Activated CD4-positive, alpha-beta T cell treated with anti-CD3 and anti-CD28 coated beads, Interleukin-2, amount 50 U/mL, for 16 hours (primary cell): ENCODE measurements around the gene SERPINA9.
"Not testable (repeated sequence)": the region's sequence is repeated elsewhere in the genome, so short reads cannot be mapped to it uniquely, and the experiment has no call there.

Source experiments
- DNase-seq: peaks from one replicate; pipeline ENCODE4 v3.0.0-alpha.2; 2020

Gene SERPINA9, protein sequence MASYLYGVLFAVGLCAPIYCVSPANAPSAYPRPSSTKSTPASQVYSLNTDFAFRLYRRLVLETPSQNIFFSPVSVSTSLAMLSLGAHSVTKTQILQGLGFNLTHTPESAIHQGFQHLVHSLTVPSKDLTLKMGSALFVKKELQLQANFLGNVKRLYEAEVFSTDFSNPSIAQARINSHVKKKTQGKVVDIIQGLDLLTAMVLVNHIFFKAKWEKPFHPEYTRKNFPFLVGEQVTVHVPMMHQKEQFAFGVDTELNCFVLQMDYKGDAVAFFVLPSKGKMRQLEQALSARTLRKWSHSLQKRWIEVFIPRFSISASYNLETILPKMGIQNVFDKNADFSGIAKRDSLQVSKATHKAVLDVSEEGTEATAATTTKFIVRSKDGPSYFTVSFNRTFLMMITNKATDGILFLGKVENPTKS

DNA sequence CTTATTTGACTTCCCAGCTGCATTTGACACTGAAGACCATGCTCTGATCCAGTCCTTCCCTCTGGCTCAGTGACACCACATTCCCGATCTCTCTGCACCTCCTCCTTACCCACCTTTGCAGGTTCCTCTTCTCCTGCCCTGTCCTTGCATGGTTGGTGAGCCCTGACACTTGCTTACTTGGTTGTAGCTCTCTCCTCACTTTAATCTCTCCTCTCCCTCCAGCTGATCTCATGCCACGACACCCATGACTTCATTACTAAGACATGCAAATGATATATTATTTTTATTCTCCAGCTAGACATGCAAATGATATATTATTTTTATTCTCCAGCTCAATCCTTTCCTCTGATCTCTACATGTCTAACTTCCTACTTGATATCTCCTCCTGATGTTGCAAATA lies at the start of gene SERPINA9:
SERPINA9 (minus strand) TSS at position 175 of the 400 bp plus-strand sequence. CDS start 6,357 bp downstream, outside the sequence.
- DNase-seq: no peak

DNA sequence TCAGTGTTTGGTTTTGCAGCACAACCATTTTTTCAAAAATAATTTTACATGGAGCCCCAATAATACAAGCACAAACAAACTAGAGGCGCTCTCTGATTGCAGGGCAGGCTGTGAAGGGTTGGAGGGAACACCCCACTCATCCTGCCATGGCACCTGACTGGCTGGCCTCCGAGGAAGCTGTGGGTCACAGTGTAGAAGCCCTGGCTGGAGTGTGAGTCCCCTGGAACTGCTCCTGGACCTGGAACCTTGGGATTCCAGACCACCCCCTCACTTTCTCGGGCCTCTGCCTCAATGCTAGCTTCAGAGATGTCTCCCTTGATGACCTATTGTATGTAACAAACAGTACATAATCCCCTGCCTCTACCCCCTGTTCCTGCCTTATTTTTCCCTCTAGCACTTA lies 48.1 kb upstream of the SERPINA9 start:
- no peak for DNase-seq

DNA sequence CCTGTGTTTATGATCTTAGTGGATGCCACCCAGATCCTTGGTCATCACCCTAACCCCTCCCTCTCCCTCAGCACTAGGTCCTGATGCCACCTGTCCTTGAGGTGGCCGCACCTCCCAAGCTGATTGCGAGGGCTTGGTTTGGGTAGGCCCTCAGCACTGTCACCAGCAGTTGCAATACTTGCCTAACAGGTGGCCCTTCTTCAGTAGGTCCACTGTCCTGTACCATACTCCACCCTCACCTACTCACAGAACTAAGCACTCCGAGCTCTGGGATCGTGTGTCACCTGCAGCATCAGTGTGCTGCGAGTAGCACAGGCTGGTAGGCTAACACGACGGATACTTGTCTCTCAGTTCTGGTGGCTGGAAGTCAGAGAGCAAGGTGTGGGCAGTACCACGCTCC lies 47.3 kb upstream of the SERPINA9 start:
- no peak for DNase-seq

DNA sequence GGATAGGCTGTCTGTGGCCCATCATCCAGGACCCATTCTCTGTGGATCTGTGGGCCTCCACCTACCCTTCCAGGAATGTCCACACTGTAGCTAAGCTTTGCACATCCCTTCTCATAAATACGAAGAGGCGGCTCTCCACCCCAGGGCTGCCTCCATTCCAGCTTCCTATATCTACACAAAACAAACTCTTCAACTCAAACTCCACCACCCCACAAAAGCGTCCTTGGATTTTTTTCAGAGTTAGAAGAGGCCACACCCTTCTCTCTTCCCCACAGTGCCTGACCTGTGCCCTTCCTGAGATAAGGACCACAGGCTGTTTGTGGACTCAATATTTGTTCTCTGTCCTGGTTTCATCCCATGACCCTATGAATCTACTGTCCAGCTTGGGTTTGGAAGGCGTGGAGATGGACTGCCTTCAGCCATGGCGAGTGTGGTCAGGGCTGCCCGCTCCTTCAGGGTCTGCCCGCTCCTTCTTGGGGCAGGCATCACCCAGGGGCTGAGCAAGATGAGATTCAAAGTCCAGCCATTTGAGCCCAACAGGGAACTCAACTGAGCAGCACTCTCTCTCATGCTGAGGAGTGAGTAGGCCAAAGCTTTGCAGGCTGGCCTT lies 46.2 kb upstream of the SERPINA9 start:
- DNase-seq: no peak

DNA sequence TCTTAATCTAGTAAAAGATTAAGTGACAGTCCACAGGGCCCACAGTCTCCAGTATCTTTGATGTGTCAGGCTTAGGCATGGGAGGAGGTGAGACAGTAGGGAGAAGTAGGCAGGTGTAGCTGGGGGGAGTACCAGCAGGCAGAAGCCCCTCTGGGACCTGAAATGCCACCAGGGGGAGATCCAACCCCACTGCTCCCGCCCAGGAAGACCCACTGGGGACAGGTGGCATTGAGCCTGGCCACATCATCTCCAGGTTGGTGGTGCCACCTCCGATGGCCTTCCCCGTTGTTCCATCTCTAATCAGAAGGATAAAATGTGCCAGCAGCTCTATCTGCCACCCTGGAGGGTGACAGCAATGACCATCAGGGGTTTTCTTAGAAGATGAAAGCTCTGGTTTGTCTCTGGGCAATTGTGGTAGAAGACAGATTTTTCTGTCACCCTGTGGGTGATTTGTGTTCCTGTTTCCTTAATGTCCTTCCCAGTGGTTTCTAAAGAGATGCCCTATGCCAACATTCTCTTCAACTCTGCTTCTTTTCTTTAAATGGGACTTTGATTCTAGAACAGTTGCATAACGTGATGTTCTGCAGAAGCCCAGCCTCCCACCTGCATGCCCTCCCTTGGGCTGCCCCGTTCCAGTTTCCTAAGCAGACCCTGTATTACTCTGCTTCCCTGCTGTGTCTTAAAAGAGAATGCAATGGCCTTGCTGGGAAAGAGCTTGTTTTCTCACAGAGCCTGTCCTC lies 45.5 kb upstream of the SERPINA9 start:
- DNase-seq: no peak

DNA sequence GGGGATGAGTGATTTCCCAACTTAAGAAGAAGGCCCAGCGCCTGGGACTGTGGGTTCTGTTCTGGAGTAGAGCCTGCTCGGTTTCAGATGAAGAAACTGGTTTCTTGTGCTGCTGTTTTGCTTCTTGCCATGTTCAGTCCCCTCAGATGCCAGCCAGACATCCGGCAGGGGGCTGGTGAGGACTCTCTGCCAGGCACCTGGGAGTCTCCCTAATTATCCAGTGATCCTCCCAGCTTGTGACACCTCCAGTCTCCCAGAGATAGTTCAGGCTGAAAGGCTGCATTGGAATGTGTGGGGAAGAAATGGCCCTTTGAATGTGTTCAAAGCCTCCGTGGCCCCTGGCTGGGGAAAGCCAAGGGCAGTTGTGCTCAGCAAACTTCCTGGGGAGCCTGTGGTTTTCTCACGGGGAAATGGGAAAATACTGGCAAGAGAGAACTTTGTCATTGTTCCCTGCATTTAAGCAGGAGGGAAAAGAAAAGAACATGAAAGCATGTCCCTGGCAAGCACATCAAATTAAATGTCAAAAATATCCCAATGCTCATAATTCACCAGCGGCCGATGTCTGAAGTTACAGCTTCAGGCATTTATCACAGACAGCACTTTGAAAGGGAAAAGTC lies 41.8 kb upstream of the SERPINA9 start:
- DNase-seq: no peak

DNA sequence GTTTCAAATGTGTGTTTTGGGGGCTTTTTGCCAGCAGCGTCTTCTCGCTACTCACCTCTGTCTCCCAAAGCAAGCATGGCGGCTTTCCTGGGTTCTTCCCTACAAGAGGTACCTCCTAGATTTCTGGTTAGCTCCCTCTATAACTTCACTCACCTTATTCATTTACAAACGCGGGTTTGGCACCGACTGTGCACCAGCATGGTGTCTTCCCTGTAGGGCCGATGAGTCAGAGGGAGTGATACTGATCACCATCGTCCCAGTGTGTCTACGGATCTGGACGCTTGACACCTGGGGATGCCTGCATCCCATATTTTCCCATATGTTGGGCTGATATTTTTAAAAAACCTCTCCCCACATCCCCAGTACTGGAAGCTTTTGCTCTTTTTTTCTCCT lies 41.2 kb upstream of the SERPINA9 start:
- DNase-seq: no peak

DNA sequence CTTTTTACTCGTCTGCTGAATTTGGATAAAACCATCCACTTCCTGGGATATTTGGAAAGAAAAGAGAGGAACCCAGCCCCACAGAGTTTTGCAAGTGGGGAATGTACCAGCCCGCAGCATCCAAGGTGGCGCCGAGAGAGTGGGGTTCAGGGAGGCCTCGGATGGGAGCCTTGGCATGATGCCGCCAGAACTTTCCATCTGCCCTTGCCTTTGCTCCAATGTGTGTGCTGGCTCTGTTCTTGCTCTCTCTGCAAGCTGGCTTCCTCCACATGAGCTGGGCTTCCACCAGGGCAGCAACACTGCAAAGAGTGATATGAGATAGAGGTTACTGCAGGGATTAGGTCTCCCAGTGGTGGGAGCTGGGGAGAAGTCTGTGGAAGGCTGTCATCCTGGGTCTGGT lies 39.9 kb upstream of the SERPINA9 start:
- no peak for DNase-seq

DNA sequence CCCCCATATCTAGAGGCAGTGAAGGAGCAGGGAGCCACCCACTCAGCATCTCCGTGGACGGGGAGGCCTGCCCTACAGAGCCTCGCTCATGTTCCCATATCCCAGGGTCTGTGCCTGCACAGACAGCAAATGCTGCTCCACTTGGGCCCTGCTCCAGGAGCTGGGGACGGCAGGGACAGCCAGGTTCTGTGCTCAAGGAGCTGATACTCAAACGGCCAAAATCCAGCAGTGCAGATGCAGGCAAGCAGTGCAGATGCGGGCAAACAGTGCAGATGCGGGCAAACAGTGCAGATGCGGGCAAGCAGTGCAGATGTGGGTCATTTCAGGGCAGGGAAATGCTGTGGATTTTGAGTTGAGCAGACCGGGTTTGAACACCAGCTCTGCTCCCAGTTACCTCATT lies 39.4 kb upstream of the SERPINA9 start:
- DNase-seq: no peak

DNA sequence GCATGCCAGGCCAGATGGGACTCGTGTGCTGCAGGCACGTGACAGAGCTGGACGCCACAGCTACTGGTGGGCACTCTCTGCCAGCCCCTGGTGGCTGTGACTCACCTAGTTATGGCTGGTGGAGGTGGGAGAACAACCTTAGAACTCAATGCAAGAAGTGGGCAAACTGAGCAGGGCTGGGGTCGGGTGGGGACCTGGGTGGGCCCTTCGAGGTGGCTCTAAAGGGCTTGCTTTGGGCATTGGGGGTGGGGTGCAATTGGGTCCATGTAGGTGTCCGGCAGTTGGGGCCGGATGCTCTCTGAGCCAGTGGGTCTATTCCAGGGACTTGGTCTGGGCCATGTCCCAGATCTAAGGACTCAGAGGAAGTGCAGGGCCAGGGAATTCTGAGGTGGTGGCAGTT lies 38.4 kb upstream of the SERPINA9 start:
- DNase-seq: no peak

DNA sequence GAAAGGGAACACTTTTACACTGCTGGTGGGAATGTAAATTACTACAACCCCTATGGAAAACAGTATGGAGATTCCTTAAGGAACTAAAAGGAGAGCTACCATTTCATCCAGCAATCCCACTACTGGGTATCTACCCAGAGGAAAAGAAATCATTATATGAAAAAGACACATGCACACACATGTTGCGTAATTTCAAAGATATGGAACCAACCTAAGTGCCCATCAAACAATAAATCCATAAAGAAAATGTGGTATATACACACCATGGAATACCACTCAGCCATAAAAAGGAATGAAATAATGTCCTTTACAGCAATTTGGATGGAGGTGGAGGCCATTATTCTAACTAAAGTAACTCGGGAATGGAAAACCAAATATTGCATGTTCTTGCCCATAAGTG lies 34.5 kb upstream of the SERPINA9 start:
- not testable (repeated sequence) for DNase-seq

DNA sequence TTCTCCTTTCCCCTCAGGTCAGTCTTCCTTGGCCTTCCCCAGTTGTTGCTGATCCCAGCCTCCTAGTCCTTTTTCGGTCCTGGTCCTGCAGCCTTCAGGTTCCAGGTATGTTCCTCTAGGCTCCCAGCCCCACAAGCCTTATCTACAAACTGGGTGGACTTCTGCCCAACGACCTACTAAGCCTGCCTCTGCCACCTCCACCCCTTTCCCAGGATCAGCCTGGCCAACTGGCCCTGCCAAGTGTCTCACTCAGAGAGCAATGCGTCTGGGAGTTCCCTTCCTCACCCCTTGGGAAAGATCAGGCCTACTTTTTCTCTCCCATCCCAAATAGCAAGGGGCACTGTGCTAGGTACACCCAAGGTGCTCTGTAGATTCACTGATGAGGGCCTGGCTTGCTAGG lies 33.4 kb upstream of the SERPINA9 start, which contains the start of gene SERPINA12:
SERPINA12 (minus strand) TSS at position 114 of the 400 bp plus-strand sequence. CDS start 11,072 bp downstream, outside the sequence.
- no peak for DNase-seq

DNA sequence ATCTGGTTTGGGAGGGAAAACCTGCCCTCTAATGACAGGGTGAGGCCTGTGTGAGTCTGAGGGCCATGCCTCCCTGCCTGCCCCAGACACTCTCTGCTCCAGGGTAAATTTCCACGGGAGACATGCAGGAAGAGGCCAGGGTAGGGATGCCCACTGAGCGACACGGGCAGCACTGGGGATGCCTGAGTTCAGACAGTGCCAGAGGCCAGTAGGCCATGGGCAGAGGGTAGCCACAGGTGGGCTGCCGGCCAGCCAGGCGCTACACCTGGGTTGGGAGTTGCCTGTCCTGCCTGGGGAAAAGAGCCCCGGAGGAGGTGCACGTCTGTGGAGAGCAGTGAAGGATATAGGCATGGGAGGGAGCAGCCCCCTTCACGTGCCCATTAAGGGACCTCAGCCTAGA lies 29.6 kb upstream of the SERPINA9 start:
- no peak for DNase-seq

DNA sequence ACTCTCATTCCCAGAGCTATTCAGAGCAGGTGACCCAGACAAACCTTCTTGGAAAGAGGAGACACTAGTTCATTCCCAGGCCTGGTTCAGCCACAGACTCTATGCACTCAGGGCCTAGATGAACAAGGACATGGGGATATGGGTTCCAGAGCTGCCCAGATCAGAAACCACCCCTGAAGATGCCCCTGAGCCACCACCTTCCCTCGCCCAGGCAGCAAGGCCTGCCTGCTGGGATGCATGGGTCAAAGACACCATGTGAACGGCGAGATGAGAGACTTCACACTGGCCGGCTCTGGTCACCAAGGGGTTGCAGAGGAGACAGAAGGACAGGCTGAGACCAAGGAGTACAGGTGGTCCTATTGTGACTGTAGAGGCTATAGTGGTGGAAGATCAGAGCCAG lies 29.2 kb upstream of the SERPINA9 start:
- DNase-seq: no peak

DNA sequence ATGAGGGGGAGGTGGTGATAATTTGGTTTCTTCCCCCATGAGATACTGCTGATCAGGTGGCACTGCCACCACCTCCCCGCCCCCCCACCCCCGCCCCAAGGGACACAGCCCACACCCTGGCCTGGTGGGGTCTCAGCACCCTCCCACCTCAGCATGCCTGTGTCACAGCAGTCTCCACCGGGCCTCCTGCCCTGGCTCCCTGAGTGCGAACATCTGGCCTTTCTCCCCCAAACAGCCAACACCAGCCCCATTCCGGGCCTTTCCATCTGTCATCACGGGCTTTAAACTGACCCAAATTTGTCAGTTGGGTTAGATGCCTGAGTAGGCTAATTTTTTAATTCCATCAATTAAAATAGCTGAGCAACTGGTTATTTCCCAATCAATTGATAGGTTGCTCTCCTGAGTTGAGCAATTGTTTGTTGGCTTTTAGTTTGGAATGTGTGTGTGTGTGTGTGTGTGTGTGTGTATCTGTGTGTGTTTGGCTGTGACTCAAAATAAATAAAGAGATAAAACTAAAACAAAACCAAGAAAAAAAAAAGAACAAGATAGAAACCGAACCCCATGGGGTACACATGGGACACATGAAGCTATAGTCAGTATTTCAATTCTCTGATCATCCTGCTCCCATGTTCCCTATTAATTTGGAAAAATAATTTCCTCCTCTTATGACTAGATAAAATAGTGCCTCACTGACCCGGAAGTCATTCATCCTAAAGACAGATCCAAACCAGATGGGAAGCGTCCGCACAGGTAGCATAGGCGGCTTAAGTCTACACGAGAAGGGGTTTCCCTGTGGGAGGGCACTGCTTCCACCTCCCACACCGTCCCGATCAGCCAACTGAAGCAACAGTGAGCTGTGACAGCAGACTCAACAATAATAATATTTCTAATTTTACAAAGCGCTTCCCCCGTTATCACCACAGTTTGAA lies 25.9 kb upstream of the SERPINA9 start:
- no peak for DNase-seq

DNA sequence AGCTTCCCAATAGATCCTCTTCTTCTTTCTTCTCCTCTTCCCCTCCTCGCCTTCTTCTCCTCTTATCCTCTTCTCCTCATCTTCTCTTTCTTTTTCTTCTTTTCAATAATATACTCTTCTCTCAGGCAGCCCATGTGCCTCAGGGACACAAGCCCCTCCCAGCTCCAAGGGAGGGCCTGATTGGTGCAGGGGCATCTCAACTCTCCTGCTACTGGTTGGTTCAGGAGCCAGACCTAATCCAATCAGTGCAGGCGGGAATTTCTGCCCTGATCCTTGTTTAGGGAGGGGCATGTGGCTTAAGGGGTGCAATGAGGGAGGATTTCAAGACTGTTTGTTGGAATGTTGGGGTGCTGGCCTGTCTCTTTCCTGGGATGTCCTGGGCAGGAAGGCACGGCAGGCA lies 24.3 kb upstream of the SERPINA9 start:
- DNase-seq: no peak

DNA sequence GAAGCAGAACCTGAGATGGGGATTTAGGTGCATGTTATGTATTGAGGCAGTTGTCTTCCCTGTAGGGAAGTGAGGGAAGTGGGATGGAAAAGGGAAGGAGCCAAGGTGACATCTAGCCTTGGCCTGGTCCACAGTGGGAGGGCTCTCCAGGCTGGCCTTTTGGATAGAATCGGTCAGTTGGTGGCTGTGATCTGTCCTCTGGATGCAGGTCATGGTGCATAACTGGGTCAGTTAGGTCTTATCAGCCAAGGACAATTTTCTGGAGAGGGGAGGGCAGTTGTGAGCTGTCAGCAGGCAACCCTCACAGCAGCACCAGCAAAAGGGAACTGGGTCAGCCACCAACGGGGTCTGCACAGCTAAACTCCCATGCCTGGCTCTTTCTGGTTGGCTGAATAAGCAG lies 23.7 kb upstream of the SERPINA9 start:
- no peak for DNase-seq

DNA sequence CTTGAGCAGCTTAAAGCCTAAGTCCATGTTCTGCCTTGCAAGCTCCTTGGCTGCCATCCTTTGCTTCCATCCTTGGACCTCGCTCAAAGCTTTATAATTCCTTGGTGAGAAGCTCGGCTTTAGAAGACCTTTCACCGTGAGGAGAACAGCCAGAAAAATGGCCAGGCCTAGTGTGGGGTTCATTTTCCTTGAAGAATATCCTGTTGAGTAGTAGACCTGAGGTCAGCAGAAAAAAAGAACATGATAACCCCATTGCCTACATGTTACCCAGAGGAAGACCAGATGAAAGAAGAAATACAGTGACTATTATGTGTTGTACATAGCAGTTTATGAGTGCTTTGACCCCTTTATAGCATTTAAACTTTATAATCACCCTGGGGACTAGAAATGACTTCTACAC lies 22.2 kb upstream of the SERPINA9 start:
- DNase-seq: no peak

DNA sequence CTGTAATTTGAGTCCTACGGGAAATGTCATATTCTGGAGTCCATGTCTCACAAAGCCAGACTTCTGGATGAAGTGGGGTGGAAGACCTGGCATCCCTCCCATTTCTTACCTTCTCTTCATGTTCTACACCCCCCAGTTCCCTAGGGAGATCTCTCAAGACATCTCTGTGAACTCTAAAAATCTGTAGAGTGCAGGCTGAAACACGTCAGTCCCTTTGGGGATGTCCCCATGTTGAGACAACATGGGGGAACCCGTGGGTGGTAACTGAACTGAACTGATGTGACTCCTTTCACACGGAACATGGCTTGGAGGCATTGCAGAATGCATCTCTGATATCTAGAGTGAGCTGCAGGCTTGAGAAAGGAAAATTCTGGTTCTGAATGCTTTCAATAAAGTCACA lies 18.1 kb upstream of the SERPINA9 start:
- DNase-seq: no peak

DNA sequence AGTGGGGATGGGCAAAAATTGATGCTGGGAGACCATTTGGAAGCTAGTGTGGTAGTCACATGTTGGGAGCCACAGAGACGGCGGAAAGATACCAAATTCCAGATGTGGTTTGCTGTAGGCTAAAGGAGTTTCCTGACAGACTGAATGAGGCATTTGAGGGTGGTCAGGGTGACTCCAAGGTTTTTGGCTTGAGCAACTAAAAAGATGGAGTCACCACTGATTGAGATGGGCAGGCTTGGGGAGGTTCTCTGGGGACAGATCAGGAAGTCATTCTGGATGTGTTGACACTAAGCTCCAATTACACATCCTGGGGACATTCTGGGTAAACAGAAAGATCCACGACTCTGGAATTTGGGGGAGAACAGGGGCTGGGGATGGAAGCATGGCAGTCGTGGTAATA lies 15.5 kb upstream of the SERPINA9 start:
- DNase-seq: no peak

DNA sequence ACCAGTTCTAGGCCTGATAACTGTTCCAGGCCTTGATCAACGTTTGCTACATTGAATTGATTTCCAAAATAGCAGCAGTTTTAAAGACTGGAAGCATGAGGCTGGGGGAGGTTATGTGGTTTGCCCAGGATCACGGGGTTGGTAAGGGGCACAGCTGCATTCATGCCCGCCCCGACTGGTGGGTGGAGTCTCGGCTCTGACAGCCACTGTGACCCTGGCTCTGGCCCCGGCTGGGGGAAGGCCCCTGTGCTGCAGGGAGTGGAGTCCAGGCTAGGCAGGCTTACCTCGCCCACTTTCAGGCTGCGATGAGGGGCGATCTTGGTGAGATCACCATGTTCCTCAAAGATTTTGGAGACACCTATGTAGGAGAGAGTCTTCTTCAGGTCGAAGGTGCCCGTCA lies 13.3 kb upstream of the SERPINA9 start:
- no peak for DNase-seq

DNA sequence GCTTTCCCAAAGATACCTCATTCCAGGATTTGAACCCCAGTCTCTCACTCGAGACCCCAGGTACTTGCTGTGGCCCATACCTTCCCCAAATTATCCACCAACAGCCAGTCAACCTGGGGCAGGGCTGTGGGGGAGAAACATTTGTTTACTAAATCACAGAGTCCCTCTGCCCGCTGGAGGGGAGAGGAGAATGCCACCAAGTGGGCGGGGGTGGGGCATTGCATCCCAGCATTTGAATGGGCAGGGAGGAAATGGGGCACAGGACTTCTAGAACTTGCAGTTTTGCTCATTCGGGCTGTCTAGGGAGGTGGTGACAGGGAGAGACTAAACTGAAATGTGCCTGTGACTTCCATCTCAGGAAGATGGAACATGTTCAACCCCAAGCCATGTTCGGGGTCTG lies 10.9 kb upstream of the SERPINA9 start:
- no peak for DNase-seq
